ENCODE data around the gene PPHLN1. TPM values are rescaled to one million over a fixed set of nuclear protein-coding genes. Genes with fewer than 3 reads are reported as not detected.
"Not testable (repeated sequence)": the region's sequence is repeated elsewhere in the genome, so short reads cannot be mapped to it uniquely, and the experiment has no call there.

Gene PPHLN1
- polyA plus RNA-seq, 4 donors = 65.0 to 72.2 (median 69.3) TPM

DNA sequence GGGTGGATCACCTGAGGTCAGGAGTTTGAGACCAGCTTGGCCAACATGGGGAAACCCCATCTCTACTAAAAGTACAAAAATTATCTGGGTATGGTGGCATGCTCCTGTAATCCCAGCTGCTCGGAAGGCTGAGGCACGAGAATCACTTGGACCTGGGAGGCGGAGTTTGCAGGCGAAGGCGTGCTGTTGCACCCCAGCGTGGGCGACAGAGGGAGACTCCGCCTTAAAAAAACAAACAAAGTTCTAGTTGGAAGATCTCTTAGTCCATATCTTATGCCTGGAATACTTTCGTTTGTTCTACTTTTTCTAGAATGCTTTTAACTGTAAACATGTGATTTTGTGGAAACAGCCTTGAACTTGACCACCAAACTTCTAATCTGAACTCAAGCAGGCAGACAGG, 38.7 kb downstream of the PPHLN1 start:
- no peak for DNase-seq (ENCODE audit: low read depth in 4 of 4, low spot score in 3 of 4)

DNA sequence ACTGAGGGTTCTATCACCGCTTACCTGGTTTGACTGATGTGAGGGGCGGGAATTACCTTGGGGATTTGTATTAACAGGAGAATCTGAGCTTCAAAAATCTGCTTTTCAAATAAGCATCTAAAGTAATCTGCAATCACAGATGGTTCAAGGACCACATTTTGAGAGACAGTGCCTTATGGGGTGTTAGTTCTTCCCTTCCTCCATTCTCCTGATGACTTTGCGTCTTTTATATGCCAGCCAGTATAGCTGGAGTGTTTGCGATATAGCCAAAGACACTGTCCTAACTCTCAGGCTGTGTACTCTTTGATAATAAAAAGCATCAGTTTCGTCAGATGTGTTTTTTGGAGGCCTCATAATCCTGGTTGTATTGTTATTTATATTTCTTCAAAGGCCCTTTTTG, 39.5 kb downstream of the PPHLN1 start:
- DNase-seq (ENCODE audit: low read depth in 4 of 4, low spot score in 3 of 4) = no peak

DNA sequence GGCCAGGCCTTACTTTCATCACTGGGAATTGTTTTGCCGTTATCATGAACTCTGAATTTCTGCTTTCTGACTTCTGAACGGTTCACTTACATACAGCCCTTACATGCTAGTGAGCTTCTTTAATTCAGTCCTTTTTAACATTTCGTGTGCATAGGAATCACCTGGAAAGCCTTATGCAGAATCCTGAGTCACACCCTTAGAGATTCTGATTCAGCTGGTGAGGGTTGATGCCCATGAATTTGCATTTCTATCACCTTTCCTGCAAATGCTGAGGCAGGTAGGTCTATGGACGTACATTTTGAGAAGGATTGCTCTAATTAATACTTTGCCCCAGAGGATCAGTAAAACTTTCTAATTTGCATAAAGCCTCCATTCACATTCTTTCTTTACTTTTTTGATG, 44.0 kb downstream of the PPHLN1 start:
- DNase-seq (ENCODE audit: low read depth in 4 of 4, low spot score in 3 of 4) = no peak

DNA sequence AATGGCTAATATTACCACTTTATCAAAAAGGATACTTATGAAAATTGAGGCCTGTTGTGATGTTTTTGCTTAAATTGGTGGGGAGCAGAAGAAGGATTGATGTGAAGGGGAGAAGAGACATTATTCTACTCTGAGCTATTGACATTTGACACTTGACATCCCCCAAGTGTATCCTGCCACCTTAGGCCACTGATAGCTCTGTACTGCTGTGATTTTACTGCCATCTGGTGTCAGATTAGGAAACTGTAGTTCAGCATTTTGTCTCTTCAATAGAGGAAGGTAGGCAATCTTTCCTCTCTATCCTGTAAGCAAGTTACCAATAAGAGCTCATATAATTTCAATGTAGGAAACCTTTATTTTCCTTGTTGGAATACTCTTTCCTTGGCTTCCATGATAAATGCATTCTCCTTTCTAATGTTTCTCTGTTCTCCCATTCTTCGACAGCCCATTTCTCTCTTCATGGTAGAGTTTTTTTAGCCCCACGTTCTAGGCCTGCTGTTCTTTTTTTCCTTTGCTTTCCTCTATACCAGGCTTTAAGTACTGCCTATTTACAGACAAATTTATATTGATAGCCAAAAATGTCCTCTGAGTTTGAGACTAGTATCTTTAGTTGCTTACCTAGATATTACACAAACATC, 46.3 kb downstream of the PPHLN1 start:
- peak; percentile 12 to 20 (median 16) for DNase-seq (ENCODE audit: low read depth in 4 of 4, low spot score in 3 of 4)

DNA sequence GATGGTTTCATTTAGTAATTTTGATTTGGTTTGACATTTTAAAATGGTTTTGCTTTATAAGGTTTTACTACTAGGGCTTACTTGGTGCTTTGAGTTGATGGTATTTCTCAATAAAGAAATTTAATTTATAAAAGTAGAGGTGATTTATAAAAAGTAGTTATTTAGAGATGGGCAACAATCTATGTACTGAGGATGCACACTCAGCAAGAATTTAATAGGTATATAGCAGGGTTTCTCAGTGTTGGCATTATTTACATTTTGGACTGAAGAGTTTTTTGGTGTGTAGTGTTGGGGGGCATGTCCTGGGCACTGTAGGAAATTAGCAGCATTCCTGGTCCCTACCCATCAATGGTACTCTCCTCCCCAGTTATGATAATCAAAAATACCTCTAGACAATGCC, 47.7 kb downstream of the PPHLN1 start:
- no peak for DNase-seq (ENCODE audit: low read depth in 4 of 4, low spot score in 3 of 4)

DNA sequence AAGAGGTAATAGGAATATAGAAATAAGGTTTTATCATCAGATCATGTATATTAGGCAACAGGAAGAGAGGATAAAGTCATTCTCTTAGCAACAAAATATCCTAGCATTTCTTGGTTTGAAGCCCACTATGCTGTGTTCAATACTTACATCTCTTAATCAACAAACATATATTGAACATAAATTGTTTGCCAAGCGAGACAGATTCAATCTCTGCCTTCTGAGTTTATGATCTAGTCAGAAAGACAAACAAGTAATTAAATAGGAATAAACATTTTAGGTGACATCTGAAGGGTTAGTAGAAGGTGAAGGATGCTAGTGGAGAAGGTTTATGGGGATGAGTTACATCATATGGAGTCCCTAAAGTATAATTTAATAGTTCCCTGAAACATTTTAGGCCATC, 54.8 kb downstream of the PPHLN1 start:
- DNase-seq (ENCODE audit: low read depth in 4 of 4, low spot score in 3 of 4) = no peak

DNA sequence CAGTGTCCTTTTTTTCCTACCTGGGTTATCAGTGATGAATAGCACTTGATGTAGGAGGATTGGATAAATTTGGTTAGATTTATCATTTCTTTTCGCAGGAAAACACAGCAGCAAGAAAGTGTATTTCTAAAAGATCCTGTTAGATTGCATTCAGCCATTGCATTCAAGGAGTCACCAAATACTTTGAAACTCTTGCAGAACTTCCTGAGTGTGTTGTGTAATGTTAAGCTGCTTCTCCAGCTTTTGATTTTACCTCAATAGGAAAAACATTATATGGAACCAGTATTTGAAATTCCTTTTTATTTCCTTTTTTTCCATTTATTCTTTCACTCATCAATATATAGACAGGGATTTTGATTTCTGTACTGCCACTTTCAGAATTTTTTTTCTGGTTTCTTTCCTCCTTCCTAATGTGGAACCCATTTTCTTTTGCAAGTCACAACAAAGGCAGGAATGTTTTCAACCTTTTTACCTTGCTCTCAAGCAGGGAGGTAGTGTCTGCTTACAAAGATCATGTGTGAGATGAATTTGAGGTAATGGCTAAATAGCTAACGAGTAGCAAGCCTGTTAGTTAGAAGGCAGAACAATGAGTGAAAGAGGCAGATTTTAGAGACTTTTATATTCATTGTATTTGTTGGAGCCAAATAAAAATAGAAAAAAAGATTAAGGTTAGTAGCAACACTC, 56.2 kb downstream of the PPHLN1 start:
- no peak for DNase-seq (ENCODE audit: low read depth in 4 of 4, low spot score in 3 of 4)

DNA sequence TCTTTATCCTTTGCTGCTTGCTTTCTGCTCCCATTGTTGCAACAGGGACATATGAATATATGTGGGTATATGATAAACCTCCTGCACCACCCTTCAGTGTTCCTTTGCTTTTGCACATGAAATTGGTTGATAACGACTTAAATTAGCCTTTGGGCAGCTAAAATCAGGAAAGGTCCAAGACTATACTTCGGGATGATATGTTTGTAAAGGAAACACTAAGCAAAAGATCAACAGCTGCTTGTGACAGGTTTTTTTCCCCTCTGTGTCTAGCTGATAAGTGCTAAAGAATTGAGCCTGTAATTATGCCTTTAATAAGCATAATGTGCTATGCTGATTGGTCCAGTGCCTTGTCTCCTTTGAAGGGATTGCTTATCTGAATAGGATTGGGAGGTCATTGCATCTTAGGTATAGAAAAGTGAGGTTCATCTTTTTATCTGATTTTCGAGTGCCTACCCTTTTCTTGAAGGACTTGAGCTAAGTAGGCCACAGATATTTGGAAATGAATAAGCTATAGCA, 59.4 kb downstream of the PPHLN1 start:
- no peak for DNase-seq (ENCODE audit: low read depth in 4 of 4, low spot score in 3 of 4)

DNA sequence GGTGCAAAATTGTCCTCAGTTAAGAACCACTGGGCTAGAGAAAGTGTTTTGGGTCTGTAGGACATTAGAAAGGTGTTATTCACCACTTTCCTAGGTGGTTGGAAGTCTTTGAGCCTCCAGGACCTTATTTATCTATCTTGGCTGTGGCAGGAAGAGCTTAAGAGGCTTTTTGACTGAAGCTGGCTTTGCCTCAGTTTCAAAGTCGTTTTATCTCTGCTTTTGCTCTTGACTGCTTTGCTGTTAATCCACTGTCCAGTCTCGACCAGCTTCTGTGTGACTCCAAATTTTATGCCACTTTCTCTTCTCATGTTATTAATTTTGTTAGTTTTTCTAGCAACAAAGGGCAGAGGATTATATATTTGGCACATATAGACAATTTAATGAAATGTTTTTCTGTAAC, 60.3 kb downstream of the PPHLN1 start:
- no peak for DNase-seq (ENCODE audit: low read depth in 4 of 4, low spot score in 3 of 4)

DNA sequence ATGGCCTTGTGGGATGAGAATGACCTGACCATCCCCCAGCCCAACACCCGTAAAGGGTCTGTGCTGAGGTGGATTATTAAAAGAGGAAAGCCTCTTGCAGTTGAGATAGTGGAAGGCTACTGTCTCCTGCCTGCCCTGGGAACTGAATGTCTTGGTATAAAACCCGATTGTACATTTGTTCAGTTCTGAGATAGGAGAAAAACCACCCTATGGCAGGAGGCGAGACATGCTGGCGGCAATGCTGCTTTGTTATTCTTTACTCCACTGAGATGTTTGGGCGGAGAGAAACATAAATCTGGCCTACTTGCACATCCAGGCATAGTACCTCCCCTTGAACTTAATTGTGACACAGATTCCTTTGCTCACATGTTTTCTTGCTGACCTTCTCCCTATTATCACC, 62.1 kb downstream of the PPHLN1 start:
- DNase-seq (ENCODE audit: low read depth in 4 of 4, low spot score in 3 of 4) = not testable (repeated sequence)

DNA sequence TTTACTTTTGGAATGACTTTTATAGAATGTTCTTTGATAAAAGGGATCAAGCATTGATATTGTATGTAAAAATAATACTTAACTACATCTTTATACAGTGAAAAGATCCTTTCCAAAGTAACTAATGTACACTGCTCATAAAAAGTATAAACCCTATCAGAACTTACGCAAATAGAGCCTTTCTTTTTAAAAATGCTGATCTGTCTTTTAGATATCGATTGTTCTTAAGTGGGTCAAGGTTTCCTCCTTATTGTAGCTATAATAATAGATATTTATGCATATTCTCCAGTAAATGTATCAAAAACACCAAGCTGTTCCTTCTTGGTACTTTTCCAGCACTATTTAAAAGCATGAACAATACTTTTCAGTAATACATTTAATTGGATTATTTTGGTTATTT, 68.5 kb downstream of the PPHLN1 start:
- no peak for DNase-seq (ENCODE audit: low read depth in 4 of 4, low spot score in 3 of 4)

DNA sequence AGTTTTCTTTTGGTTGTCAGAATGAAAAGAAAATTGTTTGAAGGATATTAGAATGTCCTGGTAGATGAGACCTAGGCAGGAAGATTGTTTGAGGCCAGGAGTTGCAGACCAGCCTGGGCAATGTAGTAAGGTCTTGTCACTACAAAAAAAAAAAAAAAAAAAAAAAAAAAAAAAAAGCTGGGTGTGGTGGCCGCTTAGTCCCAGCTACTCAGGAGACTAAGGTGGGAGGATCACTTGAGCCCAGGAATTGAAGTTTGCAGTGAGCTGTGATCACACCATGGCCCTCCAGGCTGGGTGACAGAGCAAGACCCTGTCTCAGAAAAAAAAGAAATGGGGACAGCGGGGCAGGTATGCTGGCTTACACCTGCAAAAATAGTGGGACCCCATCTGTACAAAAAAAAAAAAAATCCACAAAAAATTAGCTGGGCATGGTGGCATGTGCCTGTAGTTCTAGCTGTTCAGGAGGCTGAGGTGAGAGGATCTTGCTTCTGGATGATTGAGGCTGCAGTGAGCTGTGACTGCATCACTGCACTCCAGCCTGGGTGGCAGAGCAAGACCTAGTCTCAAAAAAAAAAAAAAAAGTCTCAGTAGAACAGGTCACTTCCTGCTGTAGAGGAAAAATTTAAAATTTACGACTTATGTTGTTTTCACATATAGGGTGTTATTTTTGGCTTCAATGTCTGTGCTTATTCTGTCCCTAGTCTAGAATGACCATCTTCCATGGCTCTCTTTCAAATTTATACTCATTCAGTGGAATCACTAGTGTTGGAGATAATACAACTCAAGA, 70.7 kb downstream of the PPHLN1 start:
- DNase-seq (ENCODE audit: low read depth in 4 of 4, low spot score in 3 of 4) = no peak

DNA sequence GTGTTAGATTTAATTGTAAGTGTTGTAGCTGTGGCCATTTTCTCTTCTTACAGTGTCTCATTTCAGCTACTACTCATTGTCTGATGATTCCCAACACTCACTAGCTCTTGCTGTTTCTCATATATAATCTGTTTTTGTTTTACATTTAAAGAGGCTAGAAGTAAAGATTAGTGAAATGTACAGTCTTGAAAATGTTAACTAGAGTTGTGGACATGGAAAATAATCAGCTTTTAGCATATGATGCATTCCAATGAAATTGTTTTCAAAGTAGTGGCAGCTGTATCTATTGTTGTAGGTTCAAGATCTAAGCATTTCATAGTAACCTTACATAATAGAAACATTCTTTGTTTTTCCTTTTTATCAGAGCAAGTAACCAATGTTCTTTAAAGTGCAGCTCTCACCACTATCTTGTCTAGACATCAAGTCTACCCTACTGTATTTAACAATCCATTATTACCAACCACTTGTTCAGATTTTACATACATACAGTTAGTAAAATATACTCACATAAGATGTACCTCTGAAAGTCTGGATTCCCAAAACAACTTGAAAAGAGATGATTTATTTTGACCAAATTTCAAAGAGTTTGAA, 76.9 kb downstream of the PPHLN1 start:
- no peak for DNase-seq (ENCODE audit: low read depth in 4 of 4, low spot score in 3 of 4)

DNA sequence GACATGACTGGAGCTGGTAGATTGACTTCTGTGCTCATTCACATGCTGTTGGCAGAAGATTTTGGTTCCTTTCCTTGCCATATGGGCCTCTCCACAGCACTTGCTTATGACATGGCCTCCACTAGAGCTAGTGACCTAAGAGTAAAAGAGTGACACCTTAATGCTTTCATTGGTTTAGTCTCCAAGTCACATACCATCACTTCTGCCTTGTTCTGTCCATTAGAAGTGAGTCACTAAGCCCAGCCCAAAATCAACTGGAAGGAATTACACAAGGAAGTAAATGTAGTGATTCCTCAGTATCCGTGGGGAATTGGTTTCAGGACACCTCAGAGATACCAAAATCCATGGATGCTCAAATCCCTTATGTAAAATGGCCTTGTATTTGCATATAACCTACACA, 81.3 kb downstream of the PPHLN1 start:
- no peak for DNase-seq (ENCODE audit: low read depth in 4 of 4, low spot score in 3 of 4)

DNA sequence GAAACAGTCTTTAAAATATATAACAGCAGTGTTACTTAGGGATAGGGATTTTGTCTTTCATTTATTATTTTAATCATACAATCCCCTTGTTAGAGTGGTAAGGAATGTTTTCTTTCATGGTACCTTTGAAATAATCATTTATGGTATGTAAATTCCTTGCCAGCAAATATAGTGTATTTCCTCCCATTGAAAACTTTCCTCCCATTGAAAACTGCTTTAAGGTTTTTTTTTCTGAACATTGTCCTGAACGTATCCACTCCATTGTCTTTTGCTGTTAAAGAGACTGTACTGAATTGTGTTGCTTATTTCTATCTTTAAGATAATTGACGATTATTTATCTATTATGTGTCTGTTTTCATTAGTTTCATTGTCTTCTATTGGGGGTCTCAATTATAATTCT, 83.5 kb downstream of the PPHLN1 start:
- no peak for DNase-seq (ENCODE audit: low read depth in 4 of 4, low spot score in 3 of 4)

DNA sequence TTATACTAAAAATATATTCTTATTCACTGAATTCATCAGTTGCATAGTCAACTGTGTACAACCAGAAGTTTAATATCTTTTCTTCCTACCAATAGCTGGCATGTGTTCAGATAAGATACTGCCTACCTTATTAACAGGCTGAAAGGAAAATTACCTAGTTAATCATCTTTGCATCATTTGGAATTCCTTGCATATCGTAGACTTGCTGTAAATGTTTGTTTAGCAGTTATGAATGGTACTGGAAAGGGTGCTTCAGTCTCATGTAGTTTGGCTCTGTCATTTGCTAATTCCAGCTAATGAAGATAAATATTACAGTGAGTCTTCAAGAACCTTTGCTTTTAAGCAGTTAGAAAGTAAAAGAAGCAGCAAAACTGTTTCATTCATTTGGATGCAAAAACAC, 84.4 kb downstream of the PPHLN1 start:
- no peak for DNase-seq (ENCODE audit: low read depth in 4 of 4, low spot score in 3 of 4)

DNA sequence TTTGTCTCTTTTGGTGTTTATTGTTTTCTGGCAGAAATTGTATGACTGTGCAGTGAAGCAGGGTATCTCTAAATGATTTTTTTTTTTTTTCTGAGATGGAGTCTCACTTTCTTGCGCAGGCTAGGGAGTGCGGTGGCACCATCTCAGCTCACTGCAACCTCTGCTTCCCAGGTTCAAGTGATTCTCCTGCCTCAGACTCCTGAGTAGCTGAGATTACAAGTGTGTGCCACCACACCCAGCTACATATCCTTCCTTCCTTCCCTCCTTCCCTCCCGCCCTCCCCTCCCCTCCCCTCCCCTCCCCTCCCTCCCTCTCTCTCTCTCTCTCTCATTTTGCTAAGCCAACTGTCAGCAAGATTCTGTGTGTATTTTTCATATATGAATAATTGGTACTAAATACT, 94.4 kb downstream of the PPHLN1 start:
- no peak for DNase-seq (ENCODE audit: low read depth in 4 of 4, low spot score in 3 of 4)

DNA sequence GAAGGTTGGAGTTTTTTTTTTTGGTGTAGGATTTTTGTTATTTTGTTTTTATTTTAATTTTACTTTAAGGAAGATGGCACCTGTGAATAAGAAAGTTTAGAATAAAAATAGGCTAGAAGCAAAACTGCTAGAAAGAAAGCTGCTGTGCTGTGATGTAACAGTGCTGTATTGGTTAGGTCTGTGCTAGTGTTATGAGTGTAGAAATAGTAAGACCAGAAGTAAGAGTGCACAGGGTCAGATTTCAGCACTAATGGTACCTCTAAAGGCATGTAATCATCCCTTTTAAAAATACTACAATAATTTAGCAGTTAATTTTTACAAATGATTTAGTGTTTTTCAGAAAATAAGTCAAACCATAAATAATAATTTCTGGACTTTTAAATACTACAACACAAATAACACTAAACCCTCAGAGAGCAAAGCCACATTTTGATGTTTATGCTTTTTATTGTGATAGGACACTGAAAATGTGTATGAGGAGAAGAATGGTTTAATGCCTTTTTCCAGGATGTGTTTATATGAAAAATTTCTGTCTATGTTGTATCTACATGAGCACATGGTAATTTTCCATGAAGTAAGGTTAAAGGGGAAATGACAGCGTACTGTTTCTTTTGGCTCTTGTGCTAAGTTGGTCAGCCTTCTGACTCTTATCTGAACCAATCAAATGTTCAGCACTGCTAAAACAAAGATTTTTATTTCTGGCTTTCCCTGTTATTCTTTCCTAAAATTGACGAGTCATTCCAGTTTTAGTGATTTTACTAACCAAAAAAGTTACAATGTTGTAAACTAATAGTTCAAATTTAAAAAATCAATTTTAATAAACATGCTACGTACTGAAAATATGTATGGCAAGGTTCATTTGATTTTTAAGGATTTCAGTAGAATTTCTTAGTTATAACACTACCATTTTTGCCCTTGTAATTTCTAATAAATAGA, 96.1 kb downstream of the PPHLN1 start:
- DNase-seq (ENCODE audit: low read depth in 4 of 4, low spot score in 3 of 4) = peak in 3 of 4 donors; percentile 27 to 44 (median 44)

DNA sequence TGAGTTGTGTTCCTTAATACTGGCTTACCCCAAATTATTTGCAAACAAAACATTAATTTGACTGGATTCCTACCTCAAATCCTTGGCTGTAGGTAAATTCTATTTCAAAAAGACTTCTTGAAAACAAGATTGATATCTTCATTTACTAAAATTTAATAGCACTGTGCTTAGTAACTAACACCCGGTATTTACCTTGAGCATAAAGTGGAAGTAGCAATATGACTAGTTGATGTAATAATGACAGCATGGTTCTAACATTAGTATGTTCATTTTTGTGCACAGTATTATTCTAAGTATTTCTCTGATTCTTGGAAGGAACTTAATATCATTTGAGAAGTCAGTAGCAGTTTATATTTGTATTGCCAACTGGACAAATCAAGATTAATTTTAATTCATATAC, 96.8 kb downstream of the PPHLN1 start:
- no peak for DNase-seq (ENCODE audit: low read depth in 4 of 4, low spot score in 3 of 4)

DNA sequence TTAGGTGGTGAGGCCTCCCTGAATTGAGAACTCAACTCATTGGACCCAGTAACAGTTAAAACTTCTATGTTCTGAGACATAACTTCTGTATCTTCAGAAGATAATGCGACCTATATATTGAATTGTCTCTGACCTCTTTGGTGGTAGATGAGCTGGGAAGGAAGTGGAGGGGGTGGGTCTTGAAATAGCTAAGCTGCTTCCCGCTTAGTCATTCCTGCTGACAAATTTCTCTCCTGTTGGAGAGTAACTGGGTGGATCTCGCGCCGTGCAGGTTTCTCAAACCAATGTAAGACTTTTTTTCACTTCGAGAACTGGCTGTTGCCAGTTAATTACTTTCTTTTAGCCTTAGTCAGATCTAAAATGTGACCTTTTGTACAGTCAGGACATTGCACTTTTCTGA, 100.8 kb downstream of the PPHLN1 start:
- DNase-seq (ENCODE audit: low read depth in 4 of 4, low spot score in 3 of 4) = no peak

All from right renal pelvis (tissue), 4 donors.